ENCODE results near the gene PLA2G2C.

The PLA2G2C gene

DNA sequence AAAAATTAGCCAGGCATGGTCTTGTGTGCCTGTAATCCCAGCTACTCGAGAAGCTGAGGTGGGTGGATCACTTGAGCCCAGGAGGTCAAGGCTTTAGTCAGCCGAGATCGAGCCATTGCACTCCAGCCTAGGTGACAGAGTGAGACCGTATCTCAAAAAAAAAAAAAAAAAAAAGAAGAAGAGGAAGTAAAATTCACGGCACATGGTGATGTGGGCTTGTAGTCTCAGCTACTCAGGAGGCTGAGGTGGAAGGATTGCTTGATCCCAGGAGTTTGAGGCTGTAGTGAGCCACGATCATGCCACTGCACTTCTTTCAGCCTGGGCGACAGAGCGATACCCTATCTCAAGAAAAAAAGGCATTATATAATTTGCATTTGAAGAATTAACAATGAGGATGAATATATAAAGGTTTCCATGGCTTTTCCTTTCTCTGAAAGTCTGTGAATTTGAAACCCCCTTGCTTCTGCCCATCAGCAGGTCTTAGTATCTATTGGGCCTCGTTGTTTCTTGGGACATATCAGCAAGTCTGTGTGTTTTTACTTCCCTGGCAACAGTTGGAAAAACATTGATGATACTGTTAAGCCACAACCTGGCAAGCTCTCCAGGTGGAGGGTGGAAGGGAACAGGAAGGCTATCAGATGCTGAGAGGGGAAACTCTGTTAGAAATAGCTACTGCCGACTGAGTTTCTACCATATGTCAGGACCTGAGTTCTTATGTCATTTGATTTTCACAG is 62.4 kb downstream of the PLA2G2C start:
- TF ChIP-seq, protein P1, sequence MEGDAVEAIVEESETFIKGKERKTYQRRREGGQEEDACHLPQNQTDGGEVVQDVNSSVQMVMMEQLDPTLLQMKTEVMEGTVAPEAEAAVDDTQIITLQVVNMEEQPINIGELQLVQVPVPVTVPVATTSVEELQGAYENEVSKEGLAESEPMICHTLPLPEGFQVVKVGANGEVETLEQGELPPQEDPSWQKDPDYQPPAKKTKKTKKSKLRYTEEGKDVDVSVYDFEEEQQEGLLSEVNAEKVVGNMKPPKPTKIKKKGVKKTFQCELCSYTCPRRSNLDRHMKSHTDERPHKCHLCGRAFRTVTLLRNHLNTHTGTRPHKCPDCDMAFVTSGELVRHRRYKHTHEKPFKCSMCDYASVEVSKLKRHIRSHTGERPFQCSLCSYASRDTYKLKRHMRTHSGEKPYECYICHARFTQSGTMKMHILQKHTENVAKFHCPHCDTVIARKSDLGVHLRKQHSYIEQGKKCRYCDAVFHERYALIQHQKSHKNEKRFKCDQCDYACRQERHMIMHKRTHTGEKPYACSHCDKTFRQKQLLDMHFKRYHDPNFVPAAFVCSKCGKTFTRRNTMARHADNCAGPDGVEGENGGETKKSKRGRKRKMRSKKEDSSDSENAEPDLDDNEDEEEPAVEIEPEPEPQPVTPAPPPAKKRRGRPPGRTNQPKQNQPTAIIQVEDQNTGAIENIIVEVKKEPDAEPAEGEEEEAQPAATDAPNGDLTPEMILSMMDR (IDR thresholded peaks at IDR 0.05; ENCODE audit: borderline replicate concordance, insufficient read depth, low read depth, low read length): no peak

DNA sequence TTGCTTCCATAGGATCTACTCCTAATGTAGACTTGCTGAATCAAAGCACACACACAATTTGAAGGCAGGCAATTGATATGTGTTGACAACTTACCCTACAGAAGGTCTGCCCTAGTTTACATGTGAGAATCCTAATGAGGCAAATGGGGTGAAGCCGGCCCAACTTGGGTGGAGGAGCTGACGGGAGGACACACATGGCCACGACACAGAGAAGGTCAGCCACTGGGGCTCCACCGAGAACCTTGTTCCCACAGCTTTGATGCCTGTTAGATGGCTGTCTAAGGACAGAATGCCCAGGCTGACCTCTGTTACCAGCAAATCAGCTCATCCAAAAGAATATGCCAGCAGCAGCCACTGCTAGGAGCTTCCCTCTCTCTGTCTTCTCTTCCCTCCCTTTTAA is 65.5 kb downstream of the PLA2G2C start:
- no peak overlapping the region for H3K4me3 ChIP-seq (ENCODE audit: low read depth, low read length)
- TF ChIP-seq, protein P1 (IDR thresholded peaks at IDR 0.05; ENCODE audit: borderline replicate concordance, insufficient read depth, low read depth, low read length): no peak

More for the DNA sequence above, 62.4 kb downstream of the PLA2G2C start:
- no peak overlapping the region for H3K4me3 ChIP-seq (ENCODE audit: low read depth, low read length)

DNA sequence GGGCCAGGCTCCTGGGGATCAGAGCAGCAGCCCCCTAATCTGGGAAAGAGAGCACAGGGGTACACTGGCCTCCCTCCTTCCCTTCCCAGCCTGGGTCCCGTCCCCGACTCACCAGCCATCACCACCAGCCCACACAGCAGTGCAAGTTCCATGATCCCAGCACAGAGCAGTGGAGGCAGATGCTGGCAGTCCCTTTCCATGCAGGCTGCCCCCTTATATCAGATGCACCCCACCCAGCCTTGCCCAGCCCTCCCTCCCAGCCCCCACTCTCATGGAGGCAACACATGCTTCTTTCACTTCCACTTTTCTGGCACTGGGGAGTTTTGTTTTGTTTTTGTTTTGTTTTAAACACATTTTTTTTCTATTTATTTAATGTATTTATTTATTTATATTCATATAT is 67.0 kb downstream of the PLA2G2C start, which contains the start of gene PLA2G2D:
Gene PLA2G2D (minus strand): TSS at position 190 of the 400 bp plus-strand sequence. CDS start 38 bp downstream, at position 152.
- no peak within 1 kb of the TSS for H3K4me3 ChIP-seq (ENCODE audit: low read depth, low read length)
- TF ChIP-seq, protein P1 (IDR thresholded peaks at IDR 0.05; ENCODE audit: borderline replicate concordance, insufficient read depth, low read depth, low read length): no peak

DNA sequence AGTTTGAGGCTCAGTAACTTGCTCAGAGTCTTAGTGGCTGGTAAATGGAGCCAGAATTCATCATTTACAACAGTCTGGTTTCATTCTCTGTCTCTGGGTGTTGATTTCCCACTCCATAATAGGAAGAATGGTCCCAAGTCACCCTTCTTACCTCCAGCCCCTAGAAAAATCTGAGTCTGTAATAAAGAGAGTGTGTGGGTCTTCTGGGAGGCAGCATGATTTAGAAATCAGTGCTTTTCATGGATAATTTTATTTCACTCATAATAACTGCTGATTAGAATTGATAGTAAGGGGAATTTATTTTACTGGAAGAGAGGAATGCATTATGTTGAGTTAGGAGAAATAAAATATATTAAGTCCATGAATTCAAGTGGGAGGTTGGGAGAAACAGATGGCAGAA is 69.1 kb downstream of the PLA2G2C start:
- TF ChIP-seq, protein P1 (IDR thresholded peaks at IDR 0.05; ENCODE audit: borderline replicate concordance, insufficient read depth, low read depth, low read length): no peak
- H3K4me3 ChIP-seq (ENCODE audit: low read depth, low read length): no peak overlapping the region

DNA sequence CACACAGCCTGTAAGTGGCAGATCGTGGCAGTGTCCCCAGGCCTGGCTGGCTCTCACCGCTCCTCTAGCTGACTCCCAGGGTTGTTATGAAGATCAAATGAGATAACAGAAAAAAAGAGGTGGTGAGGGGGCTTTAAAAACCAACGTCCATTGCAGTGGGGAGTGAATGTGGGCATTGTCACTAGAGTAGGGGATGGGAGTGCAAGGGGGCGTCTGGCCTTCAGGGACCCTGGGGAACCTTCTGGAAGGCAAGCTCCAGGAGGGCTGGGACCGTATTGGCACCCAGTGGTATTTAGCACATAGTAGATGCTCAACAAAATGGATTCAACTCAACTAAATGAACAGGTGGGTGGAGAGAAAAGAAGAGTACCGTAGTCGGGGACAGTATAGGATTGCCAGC is 70.4 kb downstream of the PLA2G2C start:
- TF ChIP-seq, protein P1 (IDR thresholded peaks at IDR 0.05; ENCODE audit: borderline replicate concordance, insufficient read depth, low read depth, low read length): no peak
- no peak overlapping the region for H3K4me3 ChIP-seq (ENCODE audit: low read depth, low read length)

DNA sequence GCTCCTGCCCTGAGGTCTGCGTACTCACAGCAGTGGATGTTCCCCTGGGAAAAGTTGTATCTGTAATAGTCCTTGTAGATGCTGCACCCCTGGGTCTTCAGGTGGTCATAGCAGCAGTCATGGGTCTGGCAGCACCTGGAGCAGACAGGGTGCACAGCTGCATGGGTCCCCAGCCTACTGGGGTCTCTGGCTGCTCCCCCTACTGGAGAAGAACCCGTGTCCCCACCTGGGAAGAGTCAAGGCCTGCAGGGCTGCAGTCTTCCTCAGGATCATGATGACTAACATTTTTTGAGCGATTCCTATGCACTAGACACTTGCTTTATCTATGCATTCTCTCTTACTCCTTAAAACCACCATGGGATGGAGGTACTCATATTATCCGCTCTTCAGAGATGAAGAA is 70.8 kb downstream of the PLA2G2C start:
- TF ChIP-seq, protein P1 (IDR thresholded peaks at IDR 0.05; ENCODE audit: borderline replicate concordance, insufficient read depth, low read depth, low read length): no peak
- H3K4me3 ChIP-seq (ENCODE audit: low read depth, low read length): no peak overlapping the region

DNA sequence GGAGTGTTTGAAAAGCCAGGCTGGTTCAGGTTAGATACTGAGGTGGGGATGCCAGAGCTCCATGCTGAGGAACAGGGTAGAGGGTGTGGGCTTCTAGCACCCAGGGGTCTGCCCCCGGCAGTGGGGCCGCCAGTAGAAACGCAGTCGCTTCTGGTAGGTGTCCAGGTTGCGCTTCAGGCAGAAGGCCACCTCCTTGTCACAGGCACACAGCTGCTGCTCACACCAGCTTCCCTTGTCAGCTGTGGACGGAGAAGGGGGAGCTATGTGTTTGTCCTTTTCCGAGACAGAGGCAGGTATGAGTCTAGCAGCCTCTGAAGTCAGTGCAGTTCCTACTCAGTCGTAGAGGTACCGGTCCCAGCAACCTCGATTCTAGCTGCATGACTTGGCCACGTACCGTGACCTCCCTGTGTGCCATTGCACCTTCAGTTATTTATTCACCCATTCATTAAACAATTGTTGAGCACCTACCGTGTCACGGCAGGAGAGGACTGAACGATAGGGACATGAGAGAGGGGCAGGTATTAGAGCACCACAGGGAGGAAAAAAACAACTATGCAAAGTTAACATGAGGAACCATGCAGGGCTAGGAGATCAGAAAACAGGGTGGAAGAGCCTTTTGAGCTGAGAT is 72.2 kb downstream of the PLA2G2C start:
- TF ChIP-seq, protein P1 (IDR thresholded peaks at IDR 0.05; ENCODE audit: borderline replicate concordance, insufficient read depth, low read depth, low read length): no peak

More for the DNA sequence above, 72.2 kb downstream of the PLA2G2C start:
- H3K4me3 ChIP-seq (ENCODE audit: low read depth, low read length): no peak overlapping the region
